Loucy (cell line): ENCODE results near the gene GBX2.

Experiments used
- H2AFZ ChIP-seq: fragments of 200-600 bp; sonication (generic); 2 replicates; pipeline ENCODE4 v1.6.0; 2016; ENCODE audit warnings: antibody characterized with exemption, mild to moderate bottlenecking, low read length, moderate library complexity
- H3F3A ChIP-seq: fragments of 200-600 bp; 2 replicates; pipeline ENCODE4 v1.6.0; 2016; ENCODE audit warnings: antibody characterized with exemption, low read depth, mild to moderate bottlenecking
- H3K27me3 ChIP-seq: fragments of 200-600 bp; sonication (generic); 2 replicates; pipeline ENCODE4 v1.6.1; 2014; ENCODE audit warnings: low read length, mild to moderate bottlenecking; ENCODE audit not compliant: insufficient read depth, poor library complexity, severe bottlenecking
- H3K36me3 ChIP-seq: fragments of 200-600 bp; sonication (generic); 2 replicates; pipeline ENCODE4 v1.6.1; 2016; ENCODE audit warnings: low read length; ENCODE audit not compliant: insufficient read depth
- H3K4me1 ChIP-seq: fragments of 200-600 bp; sonication (generic); 2 replicates; pipeline ENCODE4 v1.5.1; 2014; ENCODE audit warnings: low read length, mild to moderate bottlenecking; ENCODE audit not compliant: insufficient read depth, poor library complexity, severe bottlenecking
- H3K4me2 ChIP-seq: fragments of 200-600 bp; sonication (generic); 2 replicates; pipeline ENCODE4 v1.6.0; 2014; ENCODE audit warnings: antibody characterized with exemption, low read length, low read depth, mild to moderate bottlenecking; ENCODE audit not compliant: poor library complexity, severe bottlenecking
- H3K4me3 ChIP-seq: fragments of 200-600 bp; sonication (generic); 2 replicates; pipeline ENCODE4 v1.5.1; 2014; ENCODE audit warnings: low read length, mild to moderate bottlenecking, mixed read lengths; ENCODE audit not compliant: poor library complexity, severe bottlenecking
- H3K79me2 ChIP-seq: fragments of 200-600 bp; sonication (generic); 2 replicates; pipeline ENCODE4 v1.6.1; 2014; ENCODE audit warnings: low read length; ENCODE audit not compliant: insufficient read depth
- H3K9ac ChIP-seq: fragments of 200-600 bp; sonication (generic); 2 replicates; pipeline ENCODE4 v1.6.0; 2014; ENCODE audit warnings: mild to moderate bottlenecking, low read depth, low read length, moderate library complexity; ENCODE audit not compliant: poor library complexity, severe bottlenecking
- H3K9me2 ChIP-seq: fragments of 200-600 bp; sonication (generic); replicated peaks from 2 replicates; pipeline ENCODE4 v1.6.1; 2016; ENCODE audit warnings: low read depth, low read length, mixed read lengths
- H3K9me3 ChIP-seq: fragments of 200-600 bp; sonication (generic); 2 replicates; pipeline ENCODE4 v1.6.1; 2014; ENCODE audit warnings: mild to moderate bottlenecking, antibody characterized with exemption, low read length, low read depth; ENCODE audit not compliant: insufficient read depth
- H4K20me1 ChIP-seq: fragments of 200-600 bp; sonication (generic); 2 replicates; pipeline ENCODE4 v1.6.0; 2014; ENCODE audit warnings: antibody characterized with exemption, low read length, mild to moderate bottlenecking; ENCODE audit not compliant: insufficient read depth, poor library complexity, severe bottlenecking
- EZH2phosphoT487 ChIP-seq: fragments of 200-600 bp; IDR thresholded peaks from 2 replicates; pipeline ENCODE4 v1.6.1; 2018; ENCODE audit warnings: antibody characterized with exemption, mild to moderate bottlenecking, moderate library complexity, borderline replicate concordance
- TF ChIP-seq, protein P1 (sequence below): fragments of 200-600 bp; sonication (generic); conservative IDR thresholded peaks from 2 replicates; pipeline ENCODE4 v1.5.1; 2014; ENCODE audit warnings: mild to moderate bottlenecking, antibody characterized with exemption, low read length

GBX2 gene

DNA sequence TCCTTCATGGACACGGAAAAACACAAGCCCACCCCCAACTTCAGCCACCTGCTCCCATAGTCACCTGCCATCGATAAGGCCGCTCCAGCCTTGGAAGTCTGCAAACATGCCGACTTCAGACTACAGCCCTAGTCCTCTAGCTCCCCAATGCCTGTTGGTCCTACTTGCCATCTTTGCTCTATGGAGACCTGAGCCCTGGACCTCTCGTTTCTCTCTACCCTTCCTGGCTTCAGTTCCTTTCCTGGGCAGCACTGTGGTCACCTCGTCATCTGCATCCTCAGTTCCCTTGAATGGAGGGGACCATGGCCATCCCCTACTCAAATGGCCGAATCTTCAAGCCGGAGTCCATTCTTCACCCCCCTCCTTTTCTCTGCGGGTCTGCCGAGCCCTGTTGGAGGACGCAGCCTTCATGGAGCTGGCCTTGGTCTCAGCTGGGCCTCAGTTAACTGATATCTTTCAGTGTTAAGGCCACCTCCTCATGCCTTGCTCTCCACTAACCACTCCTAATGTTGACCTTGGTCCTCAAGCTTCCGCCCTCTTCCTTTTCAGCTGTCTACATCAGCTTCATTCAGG, 47.7 kb upstream of the GBX2 start:
- TF ChIP-seq, protein P1, sequence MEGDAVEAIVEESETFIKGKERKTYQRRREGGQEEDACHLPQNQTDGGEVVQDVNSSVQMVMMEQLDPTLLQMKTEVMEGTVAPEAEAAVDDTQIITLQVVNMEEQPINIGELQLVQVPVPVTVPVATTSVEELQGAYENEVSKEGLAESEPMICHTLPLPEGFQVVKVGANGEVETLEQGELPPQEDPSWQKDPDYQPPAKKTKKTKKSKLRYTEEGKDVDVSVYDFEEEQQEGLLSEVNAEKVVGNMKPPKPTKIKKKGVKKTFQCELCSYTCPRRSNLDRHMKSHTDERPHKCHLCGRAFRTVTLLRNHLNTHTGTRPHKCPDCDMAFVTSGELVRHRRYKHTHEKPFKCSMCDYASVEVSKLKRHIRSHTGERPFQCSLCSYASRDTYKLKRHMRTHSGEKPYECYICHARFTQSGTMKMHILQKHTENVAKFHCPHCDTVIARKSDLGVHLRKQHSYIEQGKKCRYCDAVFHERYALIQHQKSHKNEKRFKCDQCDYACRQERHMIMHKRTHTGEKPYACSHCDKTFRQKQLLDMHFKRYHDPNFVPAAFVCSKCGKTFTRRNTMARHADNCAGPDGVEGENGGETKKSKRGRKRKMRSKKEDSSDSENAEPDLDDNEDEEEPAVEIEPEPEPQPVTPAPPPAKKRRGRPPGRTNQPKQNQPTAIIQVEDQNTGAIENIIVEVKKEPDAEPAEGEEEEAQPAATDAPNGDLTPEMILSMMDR, result no peak
- TF ChIP-seq EZH2phosphoT487, result no peak
- H3K4me3 ChIP-seq, result no peak overlapping the region
- H3K4me2 ChIP-seq, result no peak overlapping the region
- no peaks in the 10 kb centered on the region for H4K20me1 ChIP-seq
- no peak overlapping the region for H3K9ac ChIP-seq
- H3K79me2 ChIP-seq, result no peaks in the 10 kb centered on the region
- H2AFZ ChIP-seq, result no peak overlapping the region
- H3K9me2 ChIP-seq, result no peaks in the 10 kb centered on the region
- no peaks in the 10 kb centered on the region for H3F3A ChIP-seq
- no peaks in the 10 kb centered on the region for H3K36me3 ChIP-seq
- H3K9me3 ChIP-seq, result no peaks in the 10 kb centered on the region; the same call in 1 of the 2 replicates
- H3K4me1 ChIP-seq, result no peaks in the 10 kb centered on the region
- H3K27me3 ChIP-seq, result no peaks in the 10 kb centered on the region

DNA sequence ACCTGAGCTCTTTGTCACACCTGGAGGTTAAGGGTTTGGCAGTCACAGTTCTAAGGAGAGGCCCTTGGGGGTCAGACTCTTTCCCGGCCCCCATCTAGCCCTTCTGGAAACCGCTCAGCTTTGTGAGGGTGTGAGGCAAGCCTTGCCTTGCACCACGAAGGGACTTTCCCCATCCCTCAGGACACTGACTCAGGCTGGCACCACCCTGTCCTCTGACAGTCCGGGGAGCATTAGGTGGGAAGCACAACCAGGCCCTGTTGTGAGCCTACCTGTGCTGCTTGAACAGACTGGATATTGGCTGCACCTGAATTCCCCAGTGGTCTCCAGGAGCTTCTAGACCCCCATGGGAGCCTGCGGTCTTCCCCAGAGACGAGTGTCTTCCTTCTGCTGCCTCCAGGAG, 47.0 kb upstream of the GBX2 start:
- no peaks in the 10 kb centered on the region for H3K9me2 ChIP-seq
- no peaks in the 10 kb centered on the region for H3F3A ChIP-seq
- no peaks in the 10 kb centered on the region for H3K79me2 ChIP-seq
- no peak for TF ChIP-seq EZH2phosphoT487
- H3K9me3 ChIP-seq, result no peaks in the 10 kb centered on the region; the same call in 1 of the 2 replicates
- H3K36me3 ChIP-seq, result no peaks in the 10 kb centered on the region
- no peaks in the 10 kb centered on the region for H3K4me1 ChIP-seq
- H3K27me3 ChIP-seq, result no peaks in the 10 kb centered on the region
- H3K9ac ChIP-seq, result no peak overlapping the region
- H3K4me3 ChIP-seq, result no peak overlapping the region
- H2AFZ ChIP-seq, result no peak overlapping the region
- no peaks in the 10 kb centered on the region for H4K20me1 ChIP-seq
- no peak overlapping the region for H3K4me2 ChIP-seq

DNA sequence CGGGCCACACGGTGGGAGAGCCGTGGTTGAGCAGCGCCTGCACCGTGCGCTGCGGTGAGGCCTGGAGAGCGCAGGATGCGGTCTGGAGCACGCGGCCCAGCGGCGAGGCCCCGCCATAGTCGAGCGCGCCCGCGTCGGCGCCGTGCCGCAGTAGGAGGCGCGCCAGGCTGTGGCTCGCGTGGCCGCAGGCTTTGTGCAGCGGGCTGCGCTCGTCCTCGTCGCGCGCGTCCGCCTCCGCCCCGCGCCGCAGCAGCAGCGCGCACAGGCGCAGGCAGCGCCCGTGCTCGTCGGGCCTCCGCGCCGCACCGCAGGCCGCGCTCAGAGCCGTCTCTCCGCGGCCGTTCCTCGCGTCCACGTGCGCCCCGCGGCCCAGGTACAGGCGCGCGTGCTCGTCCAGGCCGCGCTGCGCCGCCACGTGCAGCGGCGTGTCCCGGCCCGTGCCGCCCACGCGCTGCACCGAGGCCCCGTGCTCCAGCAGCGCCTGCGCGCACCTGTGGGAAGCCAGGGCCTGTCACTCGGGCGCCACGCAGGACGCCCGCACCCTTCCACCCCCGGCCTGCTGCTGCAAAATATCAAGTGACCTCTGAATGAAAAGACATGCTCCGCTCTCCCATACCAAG, 46.3 kb upstream of the GBX2 start:
- Histone ChIP-seq H3K4me2 (no peak overlapping the region), H3K9me2 (no peaks in the 10 kb centered on the region), H3K9me3 (no peaks in the 10 kb centered on the region; the same call in 1 of the 2 replicates), H3K9ac (no peak overlapping the region), H3K4me1 (no peaks in the 10 kb centered on the region), H3K27me3 (no peaks in the 10 kb centered on the region), H4K20me1 (no peaks in the 10 kb centered on the region), H3K79me2 (no peaks in the 10 kb centered on the region), H3F3A (no peaks in the 10 kb centered on the region), H3K4me3 (no peak overlapping the region), H2AFZ (no peak overlapping the region), H3K36me3 (no peaks in the 10 kb centered on the region)
- no peak for TF ChIP-seq EZH2phosphoT487
- TF ChIP-seq, protein P1, result no peak

- no peaks in the 10 kb centered on the region for H3K4me1 ChIP-seq
- TF ChIP-seq EZH2phosphoT487, result no peak
- TF ChIP-seq, protein P1, result no peak
- no peak overlapping the region for H3K4me3 ChIP-seq
- H3K27me3 ChIP-seq, result no peaks in the 10 kb centered on the region
- H4K20me1 ChIP-seq, result no peaks in the 10 kb centered on the region
- H3K4me2 ChIP-seq, result no peak overlapping the region
- H3K9me3 ChIP-seq, result no peaks in the 10 kb centered on the region; the same call in 1 of the 2 replicates
- no peak overlapping the region for H3K9ac ChIP-seq
- H3K9me2 ChIP-seq, result no peaks in the 10 kb centered on the region
- H3F3A ChIP-seq, result no peaks in the 10 kb centered on the region
- H3K36me3 ChIP-seq, result no peaks in the 10 kb centered on the region
- no peak overlapping the region for H2AFZ ChIP-seq
- H3K79me2 ChIP-seq, result no peaks in the 10 kb centered on the region
Observed at GRCh38 chr2:236211296-236211695, 43.1 kb upstream of the GBX2 start.
